GM19452 (cell line): ENCODE data around the gene SDE2.
"Not testable (repeated sequence)": the region's sequence is repeated elsewhere in the genome, so short reads cannot be mapped to it uniquely, and the experiment has no call there.

Experiments
- ATAC-seq: cut with Tn5 transposase; IDR thresholded peaks from one replicate; pipeline ENCODE4 v1.9.1; 2021; ENCODE audit not compliant: unreplicated experiment

The SDE2 gene

DNA sequence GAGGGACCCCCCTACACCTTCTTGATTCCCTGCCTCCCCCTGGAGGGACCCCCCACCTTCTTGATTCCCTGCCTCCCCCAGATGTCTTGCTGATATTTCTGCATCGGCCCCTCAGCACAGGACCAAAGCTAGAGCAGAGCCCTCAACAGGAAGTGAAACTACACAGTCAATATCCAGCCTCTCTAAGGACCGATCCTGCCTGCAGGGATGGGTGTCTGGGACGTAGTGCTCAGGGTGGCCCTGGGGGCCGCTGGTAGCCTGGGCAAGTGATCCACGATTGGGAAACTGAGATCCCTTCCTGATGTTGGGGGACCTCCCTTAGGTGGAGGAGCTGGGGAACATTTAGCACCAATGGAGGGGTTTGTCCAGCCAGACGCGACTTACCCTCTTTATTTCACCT is 54.2 kb downstream of the SDE2 start:
- ATAC-seq: peak; percentile 73

- no peak for ATAC-seq
Measured at GRCh38 chr1:225944387-225944786, 54.8 kb downstream of the SDE2 start.

DNA sequence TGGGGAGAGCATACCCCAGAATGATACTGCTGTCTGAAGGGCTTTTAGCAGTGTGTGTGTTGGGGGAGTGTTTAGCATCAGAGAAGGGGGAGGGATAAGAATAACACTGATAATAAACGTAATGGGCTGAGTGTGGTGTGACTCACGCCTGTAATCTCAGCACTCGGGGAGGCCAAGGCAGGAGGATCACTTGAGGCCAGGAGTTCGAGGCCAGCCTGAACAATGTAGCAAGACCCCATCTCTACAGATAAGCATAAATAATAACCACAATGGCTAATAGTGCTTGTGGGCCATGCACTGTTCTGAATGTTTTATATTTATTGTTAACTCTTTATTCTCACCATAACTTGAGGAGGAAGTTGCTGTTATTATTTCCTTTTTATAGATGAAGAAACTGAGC is 55.6 kb downstream of the SDE2 start:
- no peak for ATAC-seq

DNA sequence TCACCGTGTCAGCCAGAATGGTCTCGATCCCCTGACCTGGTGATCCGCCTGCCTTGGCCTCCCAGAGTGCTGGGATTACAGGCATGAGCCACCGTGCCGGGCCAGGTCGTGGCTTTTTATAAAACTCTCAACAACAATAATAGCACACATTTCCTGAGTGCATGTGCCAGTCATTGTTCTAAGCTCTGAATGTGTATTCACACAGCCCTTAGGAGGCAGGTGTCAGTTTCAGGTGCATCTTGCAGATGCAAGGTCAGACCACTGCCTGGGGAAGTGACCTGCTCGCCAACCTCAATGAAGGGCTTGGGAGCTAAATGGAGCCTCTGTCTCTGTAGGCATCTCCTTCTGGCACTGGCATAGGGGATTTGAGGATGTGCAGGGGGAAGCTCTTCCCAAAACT is 56.6 kb downstream of the SDE2 start:
- ATAC-seq: peak; percentile 87

DNA sequence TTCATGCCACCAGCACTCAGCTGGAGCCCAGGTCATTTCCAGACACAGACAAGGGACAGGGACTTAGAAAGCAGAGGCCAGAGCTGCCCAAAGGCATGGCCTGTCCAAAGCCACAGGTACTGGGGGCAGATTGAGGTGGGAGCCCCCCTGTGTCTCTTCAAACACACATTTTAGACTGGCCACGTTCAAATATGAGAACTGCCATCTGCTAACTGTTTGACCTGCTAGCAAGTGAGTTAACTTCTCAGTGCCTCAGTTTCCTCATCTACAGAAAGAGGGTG is 57.3 kb downstream of the SDE2 start:
- no peak for ATAC-seq

DNA sequence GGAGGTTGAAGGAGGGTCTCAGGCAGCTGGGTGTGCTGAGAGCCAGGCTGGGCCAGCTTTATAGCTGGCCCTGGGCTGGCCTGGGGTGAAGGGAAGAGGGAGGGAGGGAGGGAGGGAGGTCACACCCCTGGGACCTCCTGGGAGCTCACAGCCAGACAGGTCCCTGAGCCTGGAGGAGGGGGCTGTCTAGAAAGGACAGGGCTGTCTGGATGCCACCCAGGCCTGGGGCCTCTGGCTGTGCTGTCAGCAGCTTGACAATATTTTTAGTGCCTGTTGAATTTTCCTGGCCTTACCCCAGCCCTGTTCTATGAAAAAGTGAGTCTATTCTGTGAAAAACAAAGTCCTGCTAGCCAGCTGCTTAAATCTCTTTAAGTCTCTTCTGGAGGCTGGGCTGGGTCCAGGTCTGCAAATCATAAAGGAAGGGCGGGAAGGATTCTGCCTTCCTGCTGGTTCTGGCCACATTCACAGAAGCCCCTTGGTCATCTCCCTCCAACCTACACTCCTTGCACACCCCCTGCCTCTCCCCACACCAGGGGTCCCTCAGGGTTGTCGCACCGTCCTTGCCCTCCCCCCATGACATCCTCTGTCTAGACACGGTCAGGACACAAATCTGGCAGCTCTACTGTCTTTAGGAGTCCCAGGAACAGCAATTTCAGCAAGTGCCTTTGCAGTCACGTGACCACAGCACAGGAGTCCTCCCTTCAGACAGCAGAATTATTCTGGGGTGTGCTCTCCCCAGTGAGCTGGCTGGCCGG is 57.8 kb downstream of the SDE2 start, which contains the start of gene LEFTY2:
Gene LEFTY2 (minus strand): TSS at position 34 of the 755 bp plus-strand sequence. CDS start 80 bp downstream, outside the sequence.
- no peak for ATAC-seq

DNA sequence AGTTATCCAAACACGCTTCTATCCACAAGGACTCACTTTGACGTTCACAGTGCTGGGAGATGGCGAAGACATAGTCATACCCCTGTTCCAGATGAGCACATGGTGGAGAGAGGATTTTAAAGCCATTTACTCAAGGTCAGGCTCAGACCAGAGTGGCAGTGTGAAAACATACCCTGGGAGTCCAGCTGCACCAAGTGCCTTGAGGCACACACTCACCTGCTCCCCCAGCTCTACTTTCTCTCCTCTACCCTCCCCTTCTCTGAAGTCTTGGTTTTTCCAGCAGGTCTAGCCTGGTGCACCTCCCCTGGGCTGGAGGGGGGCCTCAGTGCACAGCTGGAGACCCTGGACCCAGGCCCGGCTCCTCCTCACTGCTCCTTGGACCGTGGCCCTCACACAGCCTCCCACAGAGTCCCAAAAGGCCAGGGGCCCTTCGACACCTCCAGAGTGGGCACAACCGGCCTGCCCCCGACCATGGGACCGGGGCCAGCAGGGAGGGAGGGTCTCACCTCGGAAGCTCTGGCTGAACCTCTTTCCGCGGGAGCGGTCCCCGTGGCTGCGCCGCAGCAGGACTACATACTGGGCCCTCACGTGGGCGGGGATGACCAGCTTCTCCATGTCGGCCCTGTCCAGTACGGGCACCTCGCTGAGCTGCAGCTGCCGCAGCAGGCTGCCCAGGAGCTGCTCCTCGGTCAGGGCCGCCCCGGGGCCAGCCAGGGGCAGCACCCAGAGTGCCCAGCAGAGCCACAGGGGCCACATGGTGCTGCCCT is 58.6 kb downstream of the SDE2 start:
- ATAC-seq: no peak

GRCh38 chr1:225939939-225940310 is 59.2 kb downstream of the SDE2 start:
- not testable (repeated sequence) for ATAC-seq

- not testable (repeated sequence) for ATAC-seq
Measured at GRCh38 chr1:225939097-225939938, 59.8 kb downstream of the SDE2 start.

GRCh38 chr1:225937048-225937968 is 61.8 kb downstream of the SDE2 start:
- ATAC-seq: no peak

GRCh38 chr1:225936523-225936922 is 62.6 kb downstream of the SDE2 start:
- no peak for ATAC-seq

- ATAC-seq: not testable (repeated sequence)
Measured at GRCh38 chr1:225936086-225936485, 63.1 kb downstream of the SDE2 start.

- no peak for ATAC-seq
Measured at GRCh38 chr1:225934711-225935110, 64.4 kb downstream of the SDE2 start.

GRCh38 chr1:225933072-225933471 is 66.1 kb downstream of the SDE2 start:
- no peak for ATAC-seq
